GM18499 (cell line): Measurements from ENCODE around the gene CCDC12.

Experiments used
- ATAC-seq: cut with Tn5 transposase; IDR thresholded peaks from one replicate; pipeline ENCODE4 v1.9.1; 2021; ENCODE audit warnings: moderate number of reproducible peaks; ENCODE audit not compliant: insufficient read depth, unreplicated experiment

Gene CCDC12

DNA sequence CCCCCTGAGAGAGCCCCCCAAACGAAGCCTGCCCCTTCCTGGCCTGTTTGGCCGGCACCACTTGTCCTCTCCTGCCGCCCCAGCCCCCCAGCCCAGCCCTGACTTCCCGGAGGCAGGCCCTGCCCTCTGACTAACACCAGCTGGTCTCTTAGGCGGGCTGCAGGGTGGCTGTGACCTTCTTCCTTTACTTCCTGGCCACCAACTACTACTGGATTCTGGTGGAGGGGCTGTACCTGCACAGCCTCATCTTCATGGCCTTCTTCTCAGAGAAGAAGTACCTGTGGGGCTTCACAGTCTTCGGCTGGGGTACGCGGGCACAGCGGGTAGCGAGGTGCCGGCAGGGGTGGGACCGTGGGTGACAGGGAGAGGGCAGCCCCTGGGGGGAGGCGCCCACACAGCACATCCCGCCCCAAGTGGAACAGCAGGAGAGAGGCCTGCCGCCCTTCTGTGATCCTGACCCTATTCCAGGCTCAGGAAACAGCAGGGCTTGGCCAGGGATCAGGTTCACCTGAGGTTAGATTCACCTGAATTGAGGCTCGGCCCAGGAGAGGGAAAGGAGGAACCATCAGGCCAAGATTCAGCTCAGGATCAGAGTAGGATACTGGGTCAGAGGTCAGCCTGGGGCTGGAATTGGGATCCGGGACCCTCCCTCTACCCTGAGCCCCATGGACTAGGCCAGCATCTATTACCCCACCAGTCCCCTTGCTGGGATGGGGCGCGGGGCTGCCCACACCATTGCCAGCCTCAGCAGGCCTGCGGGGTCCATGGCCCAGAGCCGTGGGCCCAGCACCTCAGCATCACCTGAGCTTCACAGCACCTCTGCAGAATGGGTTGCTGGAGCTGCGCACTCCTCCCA, 77.2 kb downstream of the CCDC12 start:
- ATAC-seq = no peak

DNA sequence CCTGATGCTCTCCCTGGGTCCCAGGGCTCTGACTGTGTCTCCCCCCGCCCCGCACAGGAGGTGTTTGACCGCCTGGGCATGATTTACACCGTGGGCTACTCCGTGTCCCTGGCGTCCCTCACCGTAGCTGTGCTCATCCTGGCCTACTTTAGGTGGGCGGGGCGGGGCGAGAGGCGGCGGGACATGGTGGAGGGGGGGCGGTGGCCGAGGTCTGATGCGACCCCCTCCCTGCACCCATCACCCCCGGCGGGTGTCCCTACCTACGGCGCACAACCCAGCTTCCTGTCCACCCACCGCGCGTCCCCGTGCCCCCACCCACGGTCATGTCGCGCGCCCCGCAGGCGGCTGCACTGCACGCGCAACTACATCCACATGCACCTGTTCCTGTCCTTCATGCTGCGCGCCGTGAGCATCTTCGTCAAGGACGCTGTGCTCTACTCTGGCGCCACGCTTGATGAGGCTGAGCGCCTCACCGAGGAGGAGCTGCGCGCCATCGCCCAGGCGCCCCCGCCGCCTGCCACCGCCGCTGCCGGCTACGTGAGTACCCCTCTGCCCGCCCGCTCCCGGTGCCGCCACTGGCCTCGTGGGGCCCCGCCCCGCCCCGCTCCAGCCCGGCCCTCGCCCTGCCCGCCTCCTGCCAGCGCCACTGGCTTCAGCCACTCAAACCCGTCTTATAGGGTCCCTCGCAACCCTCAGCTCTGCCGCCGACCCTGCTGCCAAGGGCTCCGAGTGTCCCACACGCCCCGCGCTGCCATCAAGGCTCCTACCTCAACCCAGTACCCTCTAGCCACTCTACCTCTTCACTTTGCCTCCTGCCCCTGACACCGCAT, 78.0 kb downstream of the CCDC12 start:
- ATAC-seq = no peak

DNA sequence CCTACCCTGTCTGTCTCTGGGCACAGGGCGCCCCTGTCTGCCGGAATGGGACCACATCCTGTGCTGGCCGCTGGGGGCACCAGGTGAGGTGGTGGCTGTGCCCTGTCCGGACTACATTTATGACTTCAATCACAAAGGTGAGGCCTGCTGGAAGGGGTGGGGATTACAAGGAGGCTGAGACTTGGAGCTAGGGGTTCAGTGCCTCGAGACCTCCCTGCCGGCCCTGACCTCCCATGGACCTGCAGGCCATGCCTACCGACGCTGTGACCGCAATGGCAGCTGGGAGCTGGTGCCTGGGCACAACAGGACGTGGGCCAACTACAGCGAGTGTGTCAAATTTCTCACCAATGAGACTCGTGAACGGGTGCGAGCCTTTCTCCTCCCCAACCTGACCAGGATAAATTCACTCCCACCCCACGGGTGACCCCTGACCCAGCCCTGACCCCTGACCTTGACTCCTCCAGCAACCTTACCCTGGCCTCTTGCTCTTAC, 78.7 kb downstream of the CCDC12 start:
- no peak for ATAC-seq

DNA sequence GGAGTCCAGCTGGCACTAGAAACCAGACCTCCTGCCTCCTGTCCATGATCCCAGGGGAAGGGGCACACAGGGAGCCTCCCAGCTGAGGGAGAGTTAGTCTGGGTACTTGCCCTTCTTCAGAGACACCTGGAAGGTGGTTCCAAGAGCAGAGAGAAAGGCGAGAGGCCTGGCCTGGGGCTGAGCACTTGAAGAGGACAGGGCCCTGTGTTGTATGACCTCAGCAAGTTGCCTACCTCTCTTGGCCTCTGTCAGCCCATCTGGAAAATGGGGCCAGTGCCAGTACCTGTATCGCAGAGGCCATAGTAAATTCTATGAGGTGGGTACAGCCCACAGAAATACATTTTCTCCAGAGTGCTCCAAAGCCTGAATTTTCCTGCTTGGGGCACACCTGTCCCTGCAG, 79.5 kb downstream of the CCDC12 start:
- ATAC-seq = no peak

DNA sequence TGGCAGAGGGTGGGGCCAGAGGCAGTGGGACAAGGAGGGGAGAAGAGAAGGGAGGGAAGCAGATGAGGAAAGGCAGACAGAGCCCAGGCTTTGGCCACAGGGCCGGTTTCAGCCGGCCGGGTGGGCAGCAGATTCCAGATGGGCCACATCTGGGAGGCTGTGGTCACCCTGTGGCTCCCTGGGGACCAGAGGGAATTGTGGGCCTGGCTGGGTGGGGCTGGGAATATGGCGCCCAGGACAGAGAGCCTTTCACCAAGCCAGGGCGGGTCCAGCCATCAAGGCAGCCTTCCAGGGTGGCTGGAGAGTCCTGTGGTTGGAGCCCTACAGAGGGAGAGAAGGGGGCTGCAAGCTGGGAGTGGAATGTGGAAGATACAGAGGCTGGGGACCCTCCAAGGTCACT, 80.2 kb downstream of the CCDC12 start:
- no peak for ATAC-seq

DNA sequence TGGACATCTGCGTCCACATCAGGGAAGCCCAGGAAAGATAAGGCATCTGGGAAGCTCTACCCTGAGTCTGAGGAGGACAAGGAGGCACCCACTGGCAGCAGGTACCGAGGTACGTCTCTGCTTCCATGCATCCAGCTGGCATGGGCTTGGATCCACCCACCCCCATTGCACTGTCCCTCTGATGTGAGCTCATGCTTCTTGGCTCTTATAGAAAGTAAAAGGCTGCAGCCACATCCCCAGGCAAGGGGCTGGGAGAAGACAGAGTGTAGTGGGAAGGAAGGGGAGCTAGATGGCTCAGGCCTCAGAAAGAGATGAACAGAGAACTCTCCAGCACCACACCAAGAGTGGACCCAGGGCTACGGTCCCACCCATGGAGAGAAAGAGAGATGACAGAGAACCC, 80.8 kb downstream of the CCDC12 start:
- ATAC-seq = no peak

DNA sequence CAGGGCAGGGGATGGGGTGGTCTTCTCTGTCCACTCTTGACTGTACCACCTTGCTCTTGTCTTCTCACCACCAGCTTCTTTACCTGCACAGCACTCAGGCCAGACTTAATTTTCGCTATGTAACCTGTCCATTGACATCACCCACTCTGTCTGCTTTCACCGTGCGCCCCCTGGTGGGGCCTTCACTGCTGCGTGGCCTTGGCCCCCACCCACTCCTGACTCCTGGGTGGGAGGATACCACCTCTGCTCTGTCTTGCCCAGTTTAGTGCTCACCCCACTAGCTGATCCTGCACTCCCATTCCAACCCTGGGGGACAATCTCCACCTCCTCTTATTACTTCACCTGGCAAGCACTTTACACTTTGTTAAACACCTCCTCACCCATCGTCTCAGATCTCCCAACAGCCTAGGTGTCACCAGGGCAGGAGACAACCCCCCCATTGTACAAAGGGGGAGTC, 81.3 kb downstream of the CCDC12 start:
- no peak for ATAC-seq

DNA sequence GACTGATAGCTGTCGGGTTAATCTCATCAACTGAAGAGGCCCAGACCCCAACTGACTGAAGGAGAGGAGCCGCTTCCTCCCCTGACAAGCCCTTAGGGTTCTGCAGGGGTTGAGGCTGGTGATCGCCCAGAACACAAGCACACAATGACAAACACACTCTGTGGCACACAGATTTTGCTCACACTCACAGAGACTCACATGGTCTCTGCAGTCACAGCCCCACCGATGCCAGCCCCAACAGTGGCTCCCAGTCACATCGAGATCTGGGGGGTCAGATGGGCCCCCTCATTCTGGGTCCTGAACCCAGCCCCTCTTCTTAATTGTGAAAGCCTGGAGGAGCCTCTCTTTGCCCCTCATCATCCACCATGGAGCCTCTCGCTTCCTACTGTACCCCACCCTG, 82.3 kb downstream of the CCDC12 start:
- ATAC-seq = no peak

DNA sequence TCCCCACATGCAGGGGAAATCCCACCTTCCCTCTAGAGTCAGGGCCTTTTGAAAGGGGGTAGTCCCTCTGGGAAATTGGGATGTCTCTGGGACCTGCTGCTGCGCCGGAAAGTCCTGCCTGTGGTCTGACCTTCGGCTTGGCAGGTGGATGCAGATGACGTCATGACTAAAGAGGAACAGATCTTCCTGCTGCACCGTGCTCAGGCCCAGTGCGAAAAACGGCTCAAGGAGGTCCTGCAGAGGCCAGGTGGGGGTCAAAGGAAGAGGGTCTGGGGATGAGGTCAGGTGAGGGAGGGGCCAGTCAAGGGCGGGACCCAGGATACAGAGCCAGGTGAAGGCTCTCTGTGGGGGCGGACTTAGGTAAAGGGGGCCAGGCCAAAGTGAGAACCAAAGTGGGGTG, 82.8 kb downstream of the CCDC12 start:
- ATAC-seq = no peak

DNA sequence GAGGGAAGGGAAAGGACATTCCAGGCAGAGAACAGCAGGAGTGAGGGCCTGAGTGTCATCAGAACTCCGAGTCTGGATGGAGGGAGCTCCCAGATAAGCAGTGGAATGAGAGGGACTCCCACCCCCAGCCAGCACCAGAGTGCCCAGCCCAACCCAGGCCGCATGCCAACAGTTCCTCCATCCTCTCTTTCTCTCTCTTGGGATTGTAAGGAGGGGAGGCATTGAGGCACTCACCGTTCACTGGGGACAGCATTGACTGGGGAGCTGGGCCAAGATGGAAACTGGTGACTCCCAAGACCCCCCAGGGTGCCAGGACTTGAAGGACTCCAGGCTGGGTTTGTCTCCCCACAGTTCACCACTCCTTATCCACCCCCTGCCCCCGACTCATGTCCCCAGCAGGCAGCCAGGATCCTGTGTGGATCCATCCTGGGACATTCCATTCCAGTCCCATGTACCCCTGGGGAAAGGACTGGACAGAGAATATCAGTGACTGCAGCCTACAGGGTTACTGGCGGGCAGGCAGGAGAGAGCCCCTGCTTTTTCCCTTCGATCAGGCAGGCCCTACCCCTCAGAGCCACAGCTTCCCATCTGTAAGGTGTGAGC, 83.3 kb downstream of the CCDC12 start:
- ATAC-seq = no peak

DNA sequence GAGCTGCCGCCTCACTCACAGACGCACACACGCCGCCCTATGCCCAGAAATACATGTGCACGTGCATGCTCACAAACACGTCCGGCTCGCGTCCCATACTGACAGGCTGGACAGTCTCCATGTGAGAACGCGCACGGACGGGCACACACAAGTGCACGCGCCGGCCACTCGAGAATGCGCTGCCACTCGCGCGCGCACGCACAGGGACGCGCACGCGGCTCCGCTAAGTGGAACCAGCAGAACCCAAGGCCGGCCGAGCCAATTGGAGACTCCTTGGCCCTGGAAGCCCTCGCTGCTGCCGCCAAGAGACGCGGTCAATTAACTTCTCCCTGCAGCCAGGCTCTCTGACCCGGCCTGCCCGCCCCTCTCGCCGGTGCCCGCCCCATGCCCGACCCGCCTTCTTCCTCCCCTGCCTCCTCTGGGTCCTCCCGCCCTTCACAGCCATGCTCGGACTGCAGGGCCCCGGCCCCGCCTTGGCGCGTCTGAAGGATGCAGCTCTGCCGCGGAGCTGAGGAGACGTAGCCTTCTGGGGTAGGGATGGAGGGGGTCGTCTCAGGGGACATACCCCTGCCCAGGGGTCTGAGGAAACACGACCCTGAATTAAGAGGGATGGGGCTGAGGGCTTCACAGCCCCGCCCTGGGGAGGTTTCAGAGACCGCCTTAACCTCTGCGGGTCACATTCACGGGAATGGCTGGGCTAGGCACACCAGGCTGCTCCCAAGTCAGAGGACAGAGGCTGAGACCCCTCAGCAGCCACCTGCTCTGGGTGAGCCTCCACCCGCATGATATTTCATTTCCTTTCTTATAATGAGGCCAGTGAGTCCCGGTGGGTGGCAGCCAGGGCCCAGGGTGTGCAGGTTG, 84.0 kb downstream of the CCDC12 start:
- no peak for ATAC-seq

DNA sequence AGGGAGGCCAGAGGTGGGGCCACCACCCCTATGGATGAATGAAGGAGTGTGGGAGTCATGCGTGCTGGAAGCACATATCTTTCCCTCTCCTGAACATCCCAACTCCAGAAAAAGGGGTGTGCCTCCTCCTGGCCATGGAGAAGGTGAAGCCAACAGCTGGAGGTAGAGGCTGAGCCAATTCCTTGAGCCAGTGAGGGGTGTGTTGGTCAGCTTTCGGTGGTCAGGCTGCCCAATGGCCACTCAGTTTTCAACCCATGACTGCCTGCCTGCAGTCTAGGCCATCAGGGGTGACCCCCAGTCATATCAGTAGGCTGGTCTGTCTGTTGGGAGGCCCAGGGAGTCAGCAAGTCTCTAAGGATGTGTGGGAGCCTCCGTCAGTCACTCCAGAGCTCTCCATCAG, 85.4 kb downstream of the CCDC12 start:
- no peak for ATAC-seq

DNA sequence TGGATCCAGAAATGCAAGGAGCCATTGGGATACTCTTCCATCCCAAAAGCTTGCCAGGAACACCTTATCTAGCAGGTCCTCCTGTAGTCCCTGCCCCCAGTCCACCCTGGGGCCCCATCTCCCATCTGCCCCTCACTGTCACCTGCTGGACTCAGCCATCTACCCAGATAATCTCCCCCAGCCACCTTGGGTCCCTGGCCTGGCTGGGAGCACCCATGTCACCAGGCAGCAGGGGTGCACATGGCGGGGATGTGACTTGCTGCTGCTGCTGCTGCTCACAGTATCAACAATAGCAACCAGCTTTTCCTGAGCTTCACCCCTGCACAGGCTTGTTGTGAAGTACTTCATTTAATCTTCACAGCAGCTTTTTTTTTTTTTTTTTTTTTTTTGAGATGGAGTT, 86.4 kb downstream of the CCDC12 start:
- ATAC-seq = no peak

DNA sequence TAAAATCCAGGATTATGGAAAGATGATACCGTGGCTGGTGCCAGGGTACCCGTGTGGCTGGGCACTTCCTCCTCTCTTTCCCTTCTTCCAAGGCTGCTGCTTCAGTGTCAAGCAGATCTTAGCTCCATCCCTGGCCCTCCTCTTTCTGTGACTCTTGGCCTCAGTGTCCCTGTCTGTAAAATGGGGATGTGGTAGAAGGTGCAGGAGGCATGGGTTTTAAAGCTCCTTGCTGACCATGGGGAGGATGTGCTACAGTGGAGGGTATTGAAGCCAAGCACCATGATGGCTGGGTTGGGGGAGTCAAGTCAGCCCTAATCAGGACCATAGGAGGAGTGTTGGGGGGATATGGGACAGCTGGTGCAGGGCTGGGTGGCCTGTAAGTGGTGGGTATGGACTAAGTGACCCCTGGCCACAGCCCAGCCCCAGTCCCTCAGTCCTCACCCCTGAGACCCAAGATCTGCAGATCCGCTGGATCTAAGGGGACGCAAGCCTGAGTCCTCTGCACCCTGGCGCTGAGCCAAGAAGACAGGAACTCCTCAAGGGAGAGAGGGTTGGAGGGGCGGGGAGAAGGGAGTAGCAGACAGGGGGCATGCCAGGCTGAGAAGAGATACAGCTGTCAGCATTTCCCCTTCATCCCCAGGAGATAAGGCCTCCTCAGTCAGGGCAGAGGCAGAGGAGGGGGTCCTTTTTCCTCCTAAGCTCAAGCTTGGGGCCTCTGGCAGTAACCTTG, 87.0 kb downstream of the CCDC12 start:
- no peak for ATAC-seq

DNA sequence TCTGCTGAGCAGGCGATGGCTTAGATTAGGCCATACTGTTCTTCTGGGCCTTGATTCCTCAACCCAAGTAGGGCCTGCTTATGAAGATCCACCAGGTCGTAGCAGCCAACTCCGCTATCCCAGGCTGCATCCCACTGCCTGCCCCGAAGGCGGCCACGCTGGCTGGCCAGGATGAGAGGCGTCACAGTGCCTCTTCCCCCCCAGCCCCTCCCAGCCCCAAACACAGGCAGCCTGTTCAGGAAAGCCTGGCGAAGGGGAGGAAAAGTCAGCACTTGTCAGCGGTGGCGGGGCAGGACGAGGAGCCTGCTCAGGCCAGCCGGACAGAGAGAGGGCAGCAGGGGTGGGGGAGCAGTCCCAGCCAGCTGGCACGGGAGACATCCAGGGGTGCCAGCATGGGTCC, 87.8 kb downstream of the CCDC12 start:
- ATAC-seq = no peak

DNA sequence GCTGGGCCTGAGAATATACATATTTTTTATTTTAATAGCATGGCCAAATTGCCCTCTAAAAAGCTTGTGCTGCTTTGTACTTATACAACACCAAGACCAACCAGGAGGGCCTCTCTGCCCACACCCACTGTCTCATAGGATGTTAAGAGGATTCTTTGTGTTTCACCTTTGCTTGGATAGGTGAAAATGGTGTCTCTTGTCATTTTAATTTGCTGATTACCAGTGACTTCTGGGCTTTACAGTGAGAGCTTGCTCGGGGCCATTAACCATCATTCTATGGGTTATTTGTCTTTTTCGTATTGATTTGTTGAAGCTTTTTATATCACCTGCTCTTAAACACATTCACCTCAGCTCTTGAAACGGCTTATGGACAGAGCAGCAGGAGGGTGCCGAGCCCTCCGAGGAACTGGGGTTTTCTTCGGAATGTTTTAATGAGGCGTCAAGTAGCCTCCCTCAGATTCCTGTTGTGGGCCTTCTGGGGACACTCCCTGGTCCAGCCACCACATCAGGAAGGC, 88.5 kb downstream of the CCDC12 start:
- no peak for ATAC-seq

DNA sequence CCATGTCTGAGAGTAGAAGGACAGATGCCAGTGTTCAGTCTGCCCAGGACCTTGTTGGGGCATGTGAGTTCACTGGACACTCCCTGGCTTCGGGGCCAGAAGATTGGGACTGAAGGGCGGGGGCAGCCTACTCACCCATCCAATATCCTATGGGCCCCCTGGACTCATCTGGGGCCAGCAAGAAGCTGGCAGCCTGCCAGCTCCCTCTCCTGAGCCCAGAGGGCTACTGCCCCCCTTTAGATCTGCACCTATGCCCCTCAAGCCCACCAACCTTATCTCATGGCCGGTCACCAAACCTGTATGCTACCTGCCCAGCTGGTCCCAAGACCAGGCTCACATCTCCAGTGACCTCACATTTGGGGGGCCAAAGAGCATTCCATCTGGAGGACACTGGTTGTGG, 90.9 kb downstream of the CCDC12 start:
- no peak for ATAC-seq

DNA sequence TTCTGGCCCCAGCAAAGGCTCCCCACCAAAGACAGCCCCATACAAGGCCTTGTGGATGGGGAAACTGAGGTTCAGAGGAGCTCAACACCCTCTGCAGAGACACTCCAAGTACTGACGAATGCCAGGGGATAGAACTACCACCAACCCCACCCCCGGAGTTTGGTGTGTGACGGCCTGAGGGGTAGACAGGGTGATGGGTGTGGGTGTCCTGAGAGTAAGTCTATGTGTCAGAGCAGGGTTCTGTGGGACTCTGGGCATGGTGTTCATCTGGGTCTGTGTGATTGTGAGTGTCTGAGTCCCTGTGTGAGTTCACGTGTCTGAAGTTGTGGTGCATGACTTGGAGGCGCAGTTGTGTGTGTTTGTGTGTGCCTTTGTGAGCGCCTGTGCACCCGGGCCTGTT, 91.6 kb downstream of the CCDC12 start:
- no peak for ATAC-seq

DNA sequence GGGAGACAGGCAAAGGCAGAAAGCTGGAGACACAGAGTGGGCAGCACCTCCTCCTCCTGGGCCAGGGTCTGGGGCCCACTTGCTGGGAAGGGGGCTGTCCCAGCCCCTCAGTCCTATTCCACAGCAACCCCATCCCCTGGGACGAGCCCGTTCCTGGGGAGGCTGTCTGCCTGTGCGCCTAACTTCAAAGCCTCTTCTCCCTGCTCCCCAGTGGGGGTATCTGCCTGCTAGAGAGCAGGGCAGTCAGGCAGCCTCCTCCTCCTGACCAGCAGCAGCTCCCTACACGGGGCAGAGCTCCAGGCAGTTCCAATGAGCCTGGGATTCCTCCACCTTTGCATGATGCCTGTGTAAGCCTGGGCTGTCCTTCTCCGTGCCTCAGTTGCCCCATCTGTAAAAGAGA, 92.1 kb downstream of the CCDC12 start:
- ATAC-seq = no peak
